Endothelial cell of umbilical vein (primary cell): ENCODE results near the gene RND1. TPM values are rescaled to one million over a fixed set of nuclear protein-coding genes. Genes with fewer than 3 reads are reported as not detected.
A peak's percentile ranks its signal among the peaks of the same experiment; 100 is the strongest.

Experiments
- BruUV-seq: library from RNA; stranded (reverse); fragments of 400-500 nt; replicated peaks from 2 replicates; lab custom pipeline; 2021; lab: Mats Ljungman, UMichigan
- CTCF ChIA-PET: fragments of 300-600, 350-600 bp; sonication (Branson Sonifier 250); formaldehyde crosslinking; loops from one replicate; lab custom pipeline; 2021; ENCODE audit warnings: antibody characterized with exemption, inconsistent platforms; lab: Charles Lee
- POLR2A ChIA-PET: fragments of 300-600, 350-600 bp; sonication (Branson Sonifier 250); formaldehyde crosslinking; loops from one replicate; lab custom pipeline; 2021; ENCODE audit warnings: antibody characterized with exemption, inconsistent platforms; lab: Charles Lee
- DNase-seq: peaks from one replicate; pipeline ENCODE4 v3.0.0-alpha.2; 2011; ENCODE audit warnings: low read depth, low spot score
- FAIRE-seq: peaks from 2 replicates; lab custom pipeline; 2011; peaks lifted over from hg19 to GRCh38; lab: Jason Lieb, UNC
- H2AFZ ChIP-seq: 2 replicates; pipeline ENCODE4 v1.6.0; 2012; ENCODE audit warnings: low read depth, low read length, control low read depth, inconsistent platforms
- H3K27ac ChIP-seq: 2 replicates; pipeline ENCODE4 v1.5.1; 2011; ENCODE audit warnings: low read depth, mild to moderate bottlenecking, control low read depth, low read length, moderate library complexity; ENCODE audit not compliant: insufficient read depth
- H3K27me3 ChIP-seq, 2 experiments: 2 replicates each; pipeline versions ENCODE4 v1.6.0 to v1.6.1; 2011; ENCODE audit warnings: low read length in 2 of 2, mixed read lengths in 1 of 2; ENCODE audit not compliant: control insufficient read depth in 2 of 2, insufficient read depth in 2 of 2
- H3K36me3 ChIP-seq, 2 experiments: 2 replicates in 1 of 2; 3 replicates in 1 of 2; pipeline ENCODE4 v1.5.1; 2011; ENCODE audit warnings: low read length in 2 of 2, mild to moderate bottlenecking in 1 of 2, moderate library complexity in 1 of 2; ENCODE audit not compliant: control insufficient read depth in 2 of 2, insufficient read depth in 2 of 2; ENCODE audit errors: extremely low read depth in 1 of 2
- H3K4me1 ChIP-seq: 3 replicates; pipeline ENCODE4 v1.5.1; 2011; ENCODE audit warnings: mild to moderate bottlenecking, low read length; ENCODE audit not compliant: control insufficient read depth, insufficient read depth; ENCODE audit errors: extremely low read depth
- H3K4me2 ChIP-seq: 2 replicates; pipeline ENCODE4 v1.6.1; 2011; ENCODE audit warnings: low read length, control low read depth, mixed read lengths; ENCODE audit not compliant: insufficient read depth
- H3K4me3 ChIP-seq, 3 experiments: fragments of 200-600 bp in 1 of 3; sonication (generic), shearing (Covaris generic) in 1 of 3; replicated peaks in 1 of 3; 2 replicates each; pipeline ENCODE4 v1.5.1; 2011 to 2016; ENCODE audit warnings: control low read depth in 3 of 3, low read length in 3 of 3, mild to moderate bottlenecking in 2 of 3, inconsistent platforms in 1 of 3, low read depth in 1 of 3, moderate library complexity in 1 of 3; ENCODE audit not compliant: insufficient read depth in 1 of 3
- H3K79me2 ChIP-seq: 2 replicates; pipeline ENCODE4 v1.6.0; 2012; ENCODE audit warnings: low read length, inconsistent platforms; ENCODE audit not compliant: control insufficient read depth, insufficient read depth
- H3K9ac ChIP-seq: replicated peaks from 2 replicates; pipeline ENCODE3; 2011; ENCODE audit warnings: low read length, control low read depth; ENCODE audit not compliant: insufficient read depth; ENCODE audit errors: extremely low read depth
- H3K9me1 ChIP-seq: replicated peaks from 3 replicates; pipeline ENCODE4 v1.6.0; 2011; ENCODE audit warnings: mild to moderate bottlenecking, low read length; ENCODE audit not compliant: control insufficient read depth, insufficient read depth; ENCODE audit errors: extremely low read depth
- H3K9me3 ChIP-seq: replicated peaks from 2 replicates; pipeline ENCODE4 v1.5.1; 2012; ENCODE audit warnings: low read length, inconsistent platforms; ENCODE audit not compliant: control insufficient read depth, insufficient read depth
- H4K20me1 ChIP-seq: replicated peaks from 2 replicates; pipeline ENCODE3; 2011; ENCODE audit warnings: mild to moderate bottlenecking, low read length; ENCODE audit not compliant: control insufficient read depth, insufficient read depth; ENCODE audit errors: extremely low read depth
- EZH2 ChIP-seq: IDR thresholded peaks from 2 replicates; pipeline ENCODE4 v1.6.1; 2012; ENCODE audit warnings: borderline replicate concordance, low read depth, mild to moderate bottlenecking, moderate library complexity, low read length, inconsistent platforms; ENCODE audit not compliant: severe bottlenecking
- FOS ChIP-seq: IDR thresholded peaks from 2 replicates; pipeline ENCODE4 v1.6.1; 2011; ENCODE audit warnings: mild to moderate bottlenecking, low read length, moderate library complexity, borderline replicate concordance; ENCODE audit not compliant: insufficient read depth
- GATA2 ChIP-seq: IDR thresholded peaks from 2 replicates; pipeline ENCODE4 v1.7.0; 2011; ENCODE audit warnings: low read depth, mild to moderate bottlenecking, moderate library complexity, mixed read lengths, low read length; ENCODE audit not compliant: insufficient read length, insufficient read depth
- JUN ChIP-seq: IDR thresholded peaks from 2 replicates; pipeline ENCODE4 v1.6.1; 2011; ENCODE audit warnings: borderline replicate concordance, low read depth; ENCODE audit not compliant: insufficient read length, insufficient read depth
- MYC ChIP-seq: IDR thresholded peaks from one replicate; pipeline ENCODE4 v1.6.1; 2011; ENCODE audit warnings: mild to moderate bottlenecking, low read depth, low read length
- POLR2A ChIP-seq: IDR thresholded peaks from 2 replicates; pipeline ENCODE4 v1.6.1; 2012; ENCODE audit warnings: low read depth, mild to moderate bottlenecking, control low read depth, low read length
- POLR2AphosphoS5 ChIP-seq: IDR thresholded peaks from 2 replicates; pipeline ENCODE4 v1.6.1; 2012; ENCODE audit warnings: low read depth, mild to moderate bottlenecking, control low read depth, low read length, moderate library complexity; ENCODE audit not compliant: insufficient read depth
- dilution Hi-C: fragments of 300-500 bp; cut with MboI; formaldehyde crosslinking; loops from one replicate; pipeline ENCODE4 v1.15.0; 2019; ENCODE audit warnings: low sequenced_read_pairs; ENCODE audit not compliant: extremely low pct_ligation_motif_present
- intact Hi-C: fragments of 100-400 bp; cut with micrococcal nuclease; formaldehyde crosslinking; loops from one replicate; pipeline ENCODE4 v1.10.0; 2022
- polyA plus RNA-seq, 4 experiments: library from polyadenylated mRNA; depleted of rRNA in 3 of 4; stranded (reverse) in 3 of 4; unstranded in 1 of 4; fragments of >200 nt; gene quantifications; 2 replicates each; pipeline versions ENCODE4 v1.2.1 to v1.2.3, GENCODE V29; 2011 to 2012; ENCODE audit warnings: missing spikeins in 1 of 4
- total RNA-seq: library from RNA; stranded (reverse); gene quantifications from 2 replicates; pipeline ENCODE4 v1.2.3, GENCODE V29; 2021
- TF ChIP-seq, protein P1 (sequence below): IDR thresholded peaks from 2 replicates; pipeline ENCODE4 v1.6.1; 2011; ENCODE audit not compliant: insufficient read depth, insufficient read length
- TF ChIP-seq, protein P2 (sequence below), 2 donors: IDR thresholded peaks; 1 replicate in 1 of 2; 2 replicates in 1 of 2; pipeline ENCODE4 v1.5.1; 2011; ENCODE audit warnings: low read length in 2 of 2, mild to moderate bottlenecking in 2 of 2, moderate library complexity in 2 of 2, control low read depth in 1 of 2, inconsistent platforms in 1 of 2, low read depth in 1 of 2; ENCODE audit not compliant: insufficient read depth in 1 of 2; ENCODE audit errors: extremely low read depth in 1 of 2

The RND1 gene
- total and polyA plus RNA-seq, 2 donors (not counting 3 experiments of a cell fraction or from before 2014, with no cell fraction given) = 4.0 to 9.9 TPM

DNA sequence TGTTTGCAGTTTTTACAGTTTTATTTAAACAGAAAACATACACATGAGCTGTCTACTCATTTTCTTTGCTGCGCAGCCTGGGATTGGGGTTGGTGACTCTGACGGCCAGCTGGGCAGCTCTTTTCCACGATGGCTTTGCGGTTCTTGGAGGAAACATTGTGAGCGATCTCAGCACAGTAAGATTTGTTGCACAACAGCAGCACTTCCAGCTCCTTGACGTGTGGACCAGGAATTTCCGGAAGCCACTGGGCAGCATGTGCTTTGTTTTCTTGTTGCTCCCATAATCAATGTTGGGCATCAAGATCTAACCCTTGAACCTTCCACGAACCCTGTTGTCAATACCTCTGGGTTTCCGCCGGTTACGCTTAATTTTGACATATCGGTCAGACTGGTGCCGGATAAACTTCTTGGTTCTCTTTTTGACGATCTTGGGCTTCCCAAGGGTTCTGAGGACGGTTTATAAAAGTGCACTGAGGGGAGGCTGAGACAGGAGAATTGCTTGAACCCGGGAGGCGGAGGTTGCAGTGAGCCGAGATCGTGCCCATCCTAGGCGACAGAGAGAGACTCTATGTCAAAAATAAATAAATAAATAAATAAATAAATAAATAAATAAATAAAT is 37.8 kb upstream of the RND1 start:
- no peak for TF ChIP-seq MYC
- TF ChIP-seq EZH2 = no peak
- Histone ChIP-seq H3K4me3 (no peak overlapping the region), H3K36me3 (no peaks in the 10 kb centered on the region), H3K9ac (no peak overlapping the region), H3K9me1 (no peaks in the 10 kb centered on the region), H3K27ac (no peak overlapping the region), H2AFZ (peak overlapping the region; percentile 26), H4K20me1 (no peaks in the 10 kb centered on the region), H3K79me2 (no peaks in the 10 kb centered on the region), H3K9me3 (no peaks in the 10 kb centered on the region), H3K27me3 (no peaks in the 10 kb centered on the region), H3K4me2 (peak overlapping the region; percentile 29), H3K4me1 (peaks cover 3% of the 10 kb centered on the region)
- CTCF ChIA-PET = interaction anchor here (0.7 to 6.7 kb wide), 18 partner anchors 9 to 85 kb away, joined by 3 to 72 read pairs (median 6); partner anchors contain the start of genes DDX23, FKBP11, RND1 and WNT1
- dilution Hi-C loops = no loop called here
- intact Hi-C loops = no loop called here
- POLR2A ChIA-PET = no interaction called here
- FAIRE-seq (no peak), DNase-seq (no peak)
- BruUV-seq = no TSS peak

DNA sequence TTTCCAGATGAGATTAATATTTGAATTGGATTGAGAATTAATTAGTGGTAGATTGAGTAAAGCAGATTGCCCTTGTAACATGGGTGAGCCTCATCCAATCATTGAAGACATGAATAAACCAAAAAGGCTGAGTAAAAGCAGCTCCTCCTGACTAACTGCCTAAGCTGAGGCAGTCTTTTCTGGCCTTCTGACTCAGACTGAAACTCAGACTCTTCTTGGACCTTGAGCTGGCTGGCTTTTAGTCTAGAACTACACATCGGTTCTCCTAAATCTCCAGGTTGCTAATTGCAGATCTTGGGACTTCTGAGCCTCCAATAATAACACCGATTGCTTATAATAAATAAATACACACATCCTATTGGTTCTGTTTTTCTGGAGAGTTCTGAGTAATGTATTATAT is 35.6 kb upstream of the RND1 start:
- DNase-seq (no peak), FAIRE-seq (no peak)
- no peak overlapping the region for H3K9ac ChIP-seq
- no peak overlapping the region for H3K27ac ChIP-seq
- no peaks in the 10 kb centered on the region for H3K36me3 ChIP-seq
- H3K4me1 ChIP-seq = peaks cover 3% of the 10 kb centered on the region
- dilution Hi-C loops = no loop called here
- no peaks in the 10 kb centered on the region for H3K9me1 ChIP-seq
- H3K79me2 ChIP-seq = no peaks in the 10 kb centered on the region
- TF ChIP-seq MYC = no peak
- TF ChIP-seq, protein P1, sequence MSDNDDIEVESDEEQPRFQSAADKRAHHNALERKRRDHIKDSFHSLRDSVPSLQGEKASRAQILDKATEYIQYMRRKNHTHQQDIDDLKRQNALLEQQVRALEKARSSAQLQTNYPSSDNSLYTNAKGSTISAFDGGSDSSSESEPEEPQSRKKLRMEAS = no peak
- TF ChIP-seq GATA2 = no peak
- TF ChIP-seq POLR2AphosphoS5 = no peak
- no peak for TF ChIP-seq JUN
- TF ChIP-seq EZH2 = no peak
- TF ChIP-seq FOS = no peak
- TF ChIP-seq POLR2A = no peak
- TF ChIP-seq, protein P2, sequence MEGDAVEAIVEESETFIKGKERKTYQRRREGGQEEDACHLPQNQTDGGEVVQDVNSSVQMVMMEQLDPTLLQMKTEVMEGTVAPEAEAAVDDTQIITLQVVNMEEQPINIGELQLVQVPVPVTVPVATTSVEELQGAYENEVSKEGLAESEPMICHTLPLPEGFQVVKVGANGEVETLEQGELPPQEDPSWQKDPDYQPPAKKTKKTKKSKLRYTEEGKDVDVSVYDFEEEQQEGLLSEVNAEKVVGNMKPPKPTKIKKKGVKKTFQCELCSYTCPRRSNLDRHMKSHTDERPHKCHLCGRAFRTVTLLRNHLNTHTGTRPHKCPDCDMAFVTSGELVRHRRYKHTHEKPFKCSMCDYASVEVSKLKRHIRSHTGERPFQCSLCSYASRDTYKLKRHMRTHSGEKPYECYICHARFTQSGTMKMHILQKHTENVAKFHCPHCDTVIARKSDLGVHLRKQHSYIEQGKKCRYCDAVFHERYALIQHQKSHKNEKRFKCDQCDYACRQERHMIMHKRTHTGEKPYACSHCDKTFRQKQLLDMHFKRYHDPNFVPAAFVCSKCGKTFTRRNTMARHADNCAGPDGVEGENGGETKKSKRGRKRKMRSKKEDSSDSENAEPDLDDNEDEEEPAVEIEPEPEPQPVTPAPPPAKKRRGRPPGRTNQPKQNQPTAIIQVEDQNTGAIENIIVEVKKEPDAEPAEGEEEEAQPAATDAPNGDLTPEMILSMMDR (IDR thresholded peaks at IDR 0.05; ENCODE audit: extremely low read depth in 1 of 2, insufficient read depth in 1 of 2, low read depth in 1 of 2, low read length in 2 of 2) = no peak
- no peaks in the 10 kb centered on the region for H3K9me3 ChIP-seq
- no TSS peak for BruUV-seq
- H4K20me1 ChIP-seq = no peaks in the 10 kb centered on the region
- ChIA-PET CTCF (interaction anchor here (4.4 to 6.7 kb wide), 2 partner anchors 11 to 49 kb away, joined by 56 to 72 read pairs; partner anchors contain the start of gene DDX23), POLR2A (no interaction called here)
- H3K4me3 ChIP-seq = no peak overlapping the region
- intact Hi-C loops = no loop called here
- H2AFZ ChIP-seq = no peak overlapping the region
- H3K27me3 ChIP-seq = no peaks in the 10 kb centered on the region
- H3K4me2 ChIP-seq = no peak overlapping the region
